GM23248 (cell line): ENCODE data around the gene RHBDF2. TPM values are rescaled to one million over a fixed set of nuclear protein-coding genes. Genes with fewer than 3 reads are reported as not detected.
"Not testable (repeated sequence)": the region's sequence is repeated elsewhere in the genome, so short reads cannot be mapped to it uniquely, and the experiment has no call there.

Experiments used
- DNase-seq: peaks from one replicate; pipeline ENCODE4 v3.0.0-alpha.2; 2015
- H2AFZ ChIP-seq: fragments of 200-600 bp; sonication (generic); 2 replicates; pipeline ENCODE4 v1.6.1; 2016; ENCODE audit warnings: antibody characterized with exemption
- H3F3A ChIP-seq: fragments of 200-600 bp; sonication (generic); 2 replicates; pipeline ENCODE4 v1.6.1; 2016; ENCODE audit warnings: mild to moderate bottlenecking, antibody characterized with exemption, mixed run types; ENCODE audit not compliant: insufficient read depth
- H3K27ac ChIP-seq: fragments of 200-600 bp; sonication (generic); 2 replicates; pipeline ENCODE4 v1.5.1; 2016; ENCODE audit warnings: mild to moderate bottlenecking
- H3K27me3 ChIP-seq: fragments of 200-600 bp; sonication (generic); replicated peaks from 2 replicates; pipeline ENCODE4 v1.6.1; 2016; ENCODE audit warnings: mild to moderate bottlenecking; ENCODE audit not compliant: insufficient read depth
- H3K36me3 ChIP-seq: fragments of 200-600 bp; sonication (generic); 2 replicates; pipeline ENCODE4 v1.6.1; 2016; ENCODE audit warnings: low read depth, mild to moderate bottlenecking
- H3K4me1 ChIP-seq: fragments of 200-600 bp; sonication (generic); 2 replicates; pipeline ENCODE4 v1.6.1; 2016; ENCODE audit warnings: mild to moderate bottlenecking; ENCODE audit not compliant: insufficient read depth
- H3K4me2 ChIP-seq: fragments of 200-600 bp; sonication (generic); one replicate; pipeline ENCODE4 v1.6.1; 2016; ENCODE audit warnings: mild to moderate bottlenecking; ENCODE audit not compliant: unreplicated experiment
- H3K4me3 ChIP-seq: fragments of 200-600 bp; sonication (generic); 2 replicates; pipeline ENCODE4 v1.5.1; 2016; ENCODE audit warnings: mild to moderate bottlenecking
- H3K79me2 ChIP-seq: fragments of 200-600 bp; sonication (generic); 2 replicates; pipeline ENCODE4 v1.6.1; 2016; ENCODE audit warnings: mild to moderate bottlenecking; ENCODE audit not compliant: insufficient read depth
- H3K9ac ChIP-seq: fragments of 200-600 bp; sonication (generic); 2 replicates; pipeline ENCODE4 v1.6.1; 2016; ENCODE audit warnings: mild to moderate bottlenecking
- H3K9me2 ChIP-seq: fragments of 200-600 bp; sonication (generic); 2 replicates; pipeline ENCODE4 v1.6.1; 2016; ENCODE audit warnings: mixed run types, mild to moderate bottlenecking, moderate library complexity; ENCODE audit not compliant: insufficient read depth
- H3K9me3 ChIP-seq: fragments of 200-600 bp; sonication (generic); one replicate; pipeline ENCODE4 v1.6.1; 2017; ENCODE audit warnings: low read depth
- H4K20me1 ChIP-seq: fragments of 200-600 bp; sonication (generic); 2 replicates; pipeline ENCODE4 v1.6.0; 2016; ENCODE audit not compliant: insufficient read depth
- EZH2 ChIP-seq: fragments of 200-600 bp; sonication (generic); IDR thresholded peaks from 2 replicates; pipeline ENCODE4 v1.6.1; 2018; ENCODE audit warnings: antibody characterized with exemption, mild to moderate bottlenecking; ENCODE audit not compliant: insufficient read depth, poor library complexity, severe bottlenecking
- EZH2phosphoT487 ChIP-seq: fragments of 200-600 bp; sonication (generic); IDR thresholded peaks from 2 replicates; pipeline ENCODE4 v1.6.1; 2018; ENCODE audit warnings: antibody characterized with exemption, moderate library complexity, mild to moderate bottlenecking, low read depth; ENCODE audit not compliant: insufficient read depth
- WGBS, 2 experiments: methylation state at CpG; one replicate each; pipeline ENCODE4 v1.1.6; 2015 to 2017; ENCODE audit warnings: low lambda C conversion rate in 2 of 2, low coverage in 1 of 2; ENCODE audit errors: missing lambda C conversion rate in 2 of 2; 5-methylcytosine and 5-hydroxymethylcytosine counted together
- in situ Hi-C: fragments of 300-500 bp; cut with MboI; formaldehyde crosslinking; loops from 2 replicates; pipeline ENCODE4 v1.15.0; 2020
- polyA plus RNA-seq: library from polyadenylated mRNA; unstranded; fragments of >200 nt; fragmentation: Nextera tagmentation; extraction: Ambion mirVana; gene quantifications from 2 replicates; pipeline ENCODE4 v1.2.1, GENCODE V29; 2016
- total RNA-seq: library from RNA; depleted of rRNA; stranded (reverse); fragments of >200 nt; shearing (Covaris generic); gene quantifications from 2 replicates; pipeline ENCODE4 v1.2.3, GENCODE V29; 2014

Gene RHBDF2
- total and polyA plus RNA-seq, 2 experiments from 2014 or later, result 8.9 to 12.7 TPM

DNA sequence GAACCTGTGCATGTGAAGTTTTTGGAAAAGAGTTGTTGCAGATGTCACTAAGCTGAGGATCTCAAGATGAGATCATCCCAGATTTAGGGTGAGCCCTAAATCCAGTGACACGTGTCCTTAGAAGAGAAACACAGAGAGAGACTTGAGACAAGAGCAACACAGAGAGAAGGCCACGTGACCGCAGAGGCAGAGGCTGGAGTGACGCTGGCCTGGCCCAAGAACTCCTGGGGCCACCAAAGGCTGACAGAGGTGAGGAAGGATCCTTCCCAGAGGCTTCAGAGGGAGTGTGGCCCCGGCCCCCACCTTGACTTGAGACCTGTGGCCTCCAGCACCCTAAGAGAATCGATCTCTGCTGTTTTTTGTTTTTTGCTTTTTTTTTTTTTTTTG is 12.1 kb upstream of the RHBDF2 start:
- no peaks in the 10 kb centered on the region for H4K20me1 ChIP-seq
- no peak overlapping the region for H3K27ac ChIP-seq
- no peak overlapping the region for H3K4me3 ChIP-seq
- TF ChIP-seq EZH2, result no peak
- H3K4me2 ChIP-seq, result no peak overlapping the region
- no peak overlapping the region for H3K9ac ChIP-seq
- 67 to 78% methylated on average over 6 of the region's 6 CpGs for WGBS, 2 experiments
- DNase-seq, result no peak
- H3K36me3 ChIP-seq, result no peaks in the 10 kb centered on the region
- no peaks in the 10 kb centered on the region for H3K27me3 ChIP-seq
- H2AFZ ChIP-seq, result no peak overlapping the region
- no peaks in the 10 kb centered on the region for H3K9me2 ChIP-seq
- in situ Hi-C loops, result no loop called here
- H3K4me1 ChIP-seq, result peaks cover 23% of the 10 kb centered on the region
- no peaks in the 10 kb centered on the region for H3K9me3 ChIP-seq
- no peaks in the 10 kb centered on the region for H3K79me2 ChIP-seq
- peaks cover 19% of the 10 kb centered on the region; the same call in 1 of the 2 replicates for H3F3A ChIP-seq

DNA sequence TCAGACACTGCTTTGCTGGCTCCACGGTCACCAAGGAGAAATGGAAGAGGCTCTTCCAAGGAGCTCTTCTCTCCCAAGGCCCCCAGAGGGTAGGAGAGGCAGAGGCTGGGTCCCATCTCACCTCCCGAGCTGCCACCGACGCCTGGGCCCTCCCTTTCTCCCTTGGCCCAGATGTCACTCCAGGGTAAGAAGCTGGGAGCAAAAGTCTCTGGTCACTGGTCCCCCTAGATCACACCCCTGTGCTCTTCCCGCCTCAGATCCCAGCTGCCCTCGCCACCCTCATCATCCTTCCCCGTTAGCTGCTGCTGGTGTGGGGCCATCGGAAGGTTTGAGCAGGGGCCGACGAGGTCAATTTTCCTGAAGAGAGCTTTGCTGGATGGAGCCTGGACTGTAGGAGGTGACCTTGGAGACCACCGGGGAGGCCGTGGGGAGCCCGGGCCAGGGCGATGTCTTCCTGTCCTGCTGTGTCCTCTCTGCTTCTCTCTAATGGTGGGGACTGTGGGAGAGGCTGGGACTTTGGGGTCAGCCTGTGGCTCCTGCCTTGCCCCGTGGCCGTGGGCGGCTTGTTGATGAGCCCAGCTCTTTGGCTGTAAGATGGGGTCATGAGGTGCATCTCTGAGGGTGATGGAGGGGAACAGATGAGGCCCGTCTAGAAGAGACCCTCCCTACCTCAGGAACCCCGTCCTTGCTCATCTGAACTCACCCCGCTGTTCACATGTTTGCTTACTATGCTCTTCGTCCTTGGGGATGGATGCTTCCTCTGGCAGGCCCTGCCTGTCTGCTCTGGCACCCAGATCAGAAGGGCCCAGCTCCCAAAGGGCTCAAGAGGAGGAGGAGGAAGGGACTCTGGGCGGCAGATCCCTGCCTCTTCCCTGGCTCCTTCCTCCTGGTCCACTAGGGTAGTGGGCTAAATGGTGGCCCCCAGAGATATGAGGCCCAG is 11.4 kb upstream of the RHBDF2 start:
- no peak for DNase-seq
- H2AFZ ChIP-seq, result no peak overlapping the region
- H3K36me3 ChIP-seq, result no peaks in the 10 kb centered on the region
- no peaks in the 10 kb centered on the region for H3K27me3 ChIP-seq
- no peaks in the 10 kb centered on the region for H3K9me3 ChIP-seq
- no peak overlapping the region for H3K4me2 ChIP-seq
- no peak overlapping the region for H3K4me3 ChIP-seq
- WGBS, 2 experiments, result 94 to 95% methylated on average over 19 to 22 of the region's 22 CpGs
- no peaks in the 10 kb centered on the region for H4K20me1 ChIP-seq
- in situ Hi-C loops, result no loop called here
- TF ChIP-seq EZH2phosphoT487 (no peak), EZH2 (no peak)
- no peak overlapping the region for H3K9ac ChIP-seq
- peaks cover 23% of the 10 kb centered on the region for H3K4me1 ChIP-seq
- no peaks in the 10 kb centered on the region for H3K79me2 ChIP-seq
- no peak overlapping the region for H3K27ac ChIP-seq
- no peaks in the 10 kb centered on the region for H3K9me2 ChIP-seq
- peaks cover 19% of the 10 kb centered on the region; the same call in 1 of the 2 replicates for H3F3A ChIP-seq

DNA sequence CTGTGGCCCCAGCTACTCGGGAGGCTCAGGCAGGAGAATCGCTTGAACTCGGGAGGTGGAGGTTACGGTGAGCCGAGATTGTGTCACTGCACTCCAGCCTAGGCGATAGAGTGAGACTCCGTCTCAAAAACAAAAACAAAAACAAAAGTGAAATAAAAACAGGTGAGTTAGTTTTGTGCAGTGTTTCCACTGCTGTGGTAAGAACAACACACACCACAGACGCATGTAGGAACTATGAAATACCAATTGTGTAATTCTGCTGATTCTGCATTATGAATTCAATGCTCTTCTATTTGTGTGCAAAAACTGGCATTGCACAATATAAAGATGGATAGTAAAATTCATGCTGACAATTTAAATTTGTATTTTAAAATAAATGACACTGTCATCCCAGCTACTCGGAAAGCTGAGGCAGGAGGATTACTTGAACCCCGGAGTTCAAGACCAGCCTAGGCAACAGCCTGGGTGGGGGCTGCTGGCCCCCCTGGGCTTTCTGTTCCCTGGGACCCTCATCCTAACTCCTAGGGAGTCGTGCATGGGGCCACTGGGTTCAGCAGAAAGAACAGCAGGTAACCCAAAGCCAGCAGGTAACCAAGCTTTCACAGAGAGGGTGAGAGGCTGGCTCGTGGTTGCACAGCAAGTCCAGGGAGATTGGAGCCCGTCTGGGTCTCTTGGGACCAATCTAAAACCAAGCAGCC is 10.6 kb upstream of the RHBDF2 start:
- Histone ChIP-seq H3F3A (peaks cover 19% of the 10 kb centered on the region; the same call in 1 of the 2 replicates), H3K27me3 (no peaks in the 10 kb centered on the region), H2AFZ (no peak overlapping the region), H3K9me3 (no peaks in the 10 kb centered on the region), H3K9me2 (no peaks in the 10 kb centered on the region), H3K27ac (no peak overlapping the region), H3K79me2 (no peaks in the 10 kb centered on the region), H3K4me1 (peaks cover 23% of the 10 kb centered on the region), H3K4me2 (no peak overlapping the region), H3K36me3 (no peaks in the 10 kb centered on the region), H4K20me1 (no peaks in the 10 kb centered on the region), H3K4me3 (no peak overlapping the region), H3K9ac (no peak overlapping the region)
- 87 to 89% methylated on average over 13 of the region's 13 CpGs for WGBS, 2 experiments
- in situ Hi-C loops, result no loop called here
- no peak for TF ChIP-seq EZH2
- no peak for TF ChIP-seq EZH2phosphoT487
- DNase-seq, result no peak

DNA sequence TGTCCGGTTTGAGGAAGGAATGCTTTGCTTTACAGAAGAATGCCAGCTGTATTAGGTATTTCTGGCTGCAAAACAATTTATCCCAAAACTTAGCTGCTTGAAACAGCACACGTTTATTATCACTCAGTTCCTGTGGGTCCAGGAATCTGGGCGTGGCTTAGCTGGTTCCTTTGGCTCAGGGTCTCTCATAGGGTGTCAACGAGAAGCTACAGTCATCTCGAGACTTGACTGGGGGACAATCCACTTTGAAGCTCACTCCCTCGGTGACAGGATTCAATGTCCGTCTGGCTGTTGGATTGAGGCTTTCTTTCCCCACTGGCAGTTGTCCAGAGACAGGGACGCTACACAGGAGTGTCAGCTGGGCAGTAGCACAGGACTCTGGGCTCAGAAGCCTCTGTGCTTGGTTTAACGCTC is 9.6 kb upstream of the RHBDF2 start:
- Histone ChIP-seq H3K36me3 (no peaks in the 10 kb centered on the region), H3K4me2 (no peak overlapping the region), H3K4me1 (peaks cover 17% of the 10 kb centered on the region), H3K9ac (no peak overlapping the region), H3K27me3 (no peaks in the 10 kb centered on the region), H4K20me1 (no peaks in the 10 kb centered on the region), H3K9me2 (no peaks in the 10 kb centered on the region), H3K79me2 (no peaks in the 10 kb centered on the region), H3K9me3 (no peaks in the 10 kb centered on the region), H2AFZ (peak overlapping the region; percentile 47; the same call in 1 of the 2 replicates), H3K4me3 (no peak overlapping the region), H3K27ac (no peak overlapping the region), H3F3A (peaks cover 11% of the 10 kb centered on the region; the same call in 1 of the 2 replicates)
- in situ Hi-C loops, result no loop called here
- TF ChIP-seq EZH2phosphoT487, result no peak
- no peak for TF ChIP-seq EZH2
- 18 to 21% methylated on average over 9 of the region's 9 CpGs for WGBS, 2 experiments
- DNase-seq, result peak; percentile 41

DNA sequence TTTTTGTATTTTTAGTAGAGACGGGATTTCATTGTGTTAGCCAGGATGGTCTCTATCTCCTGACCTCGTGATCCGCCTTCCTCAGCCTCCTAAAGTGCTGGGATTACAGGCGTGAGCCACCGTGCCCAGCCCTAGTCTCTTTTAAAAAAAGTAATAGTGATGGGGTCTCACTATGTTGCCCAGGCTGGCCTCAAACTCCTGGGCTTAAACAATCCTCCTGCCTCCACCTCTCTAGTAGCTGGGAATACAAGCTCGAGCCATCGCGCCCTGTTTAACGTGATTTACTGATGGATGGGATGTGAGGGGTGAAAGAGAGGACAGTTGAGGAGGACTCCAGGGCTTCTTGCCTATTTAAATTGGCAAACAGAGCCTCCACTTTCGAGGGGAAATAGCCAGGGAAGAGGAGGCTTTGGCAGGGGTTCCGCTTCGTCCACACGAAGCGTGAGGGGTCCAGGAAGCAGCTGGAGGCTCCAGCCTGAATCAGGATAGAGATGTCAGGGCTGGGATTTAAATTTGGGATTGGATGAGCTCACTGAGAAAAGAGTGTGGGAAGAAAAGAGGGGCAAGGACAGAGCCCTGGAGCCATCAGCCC is 7.3 kb upstream of the RHBDF2 start:
- H3K79me2 ChIP-seq, H3K36me3 ChIP-seq, H3K9me3 ChIP-seq, H3K4me3 ChIP-seq, H4K20me1 ChIP-seq, H3K4me1 ChIP-seq, DNase-seq, H3K4me2 ChIP-seq, H2AFZ ChIP-seq, H3K9ac ChIP-seq, H3F3A ChIP-seq, H3K27me3 ChIP-seq, H3K9me2 ChIP-seq, H3K27ac ChIP-seq: not testable (repeated sequence)
- 80 to 83% methylated on average over 14 of the region's 14 CpGs for WGBS, 2 experiments
- in situ Hi-C loops, result loop anchor here (5.0 kb wide), 1 partner anchor 41 kb away; the partner anchor contains the start of gene AANAT
